Hepatocyte (in vitro differentiated cells): ENCODE results near the gene SPATS2.

Experiments used
- CTCF ChIP-seq: fragments of 200-600 bp; sonication (generic); IDR thresholded peaks from 2 replicates; pipeline ENCODE4 v1.5.1; 2016; ENCODE audit warnings: antibody characterized with exemption, mild to moderate bottlenecking; ENCODE audit not compliant: poor library complexity
- EZH2 ChIP-seq: fragments of 200-600 bp; sonication (generic); IDR thresholded peaks from 2 replicates; pipeline ENCODE4 v1.6.1; 2016; ENCODE audit warnings: antibody characterized with exemption, mild to moderate bottlenecking, borderline replicate concordance
- EZH2phosphoT487 ChIP-seq: fragments of 200-600 bp; sonication (generic); IDR thresholded peaks from one replicate; pipeline ENCODE4 v1.6.1; 2018; ENCODE audit warnings: antibody characterized with exemption, mild to moderate bottlenecking, low read depth, moderate library complexity; ENCODE audit not compliant: unreplicated experiment, severe bottlenecking

GRCh38 chr12:49417558-49417957 is 50.3 kb downstream of the SPATS2 start:
- TF ChIP-seq CTCF (no peak), EZH2phosphoT487 (no peak), EZH2 (no peak)
